ENCODE measurements around the gene SLC35F2. TPM values are rescaled to one million over a fixed set of nuclear protein-coding genes. Genes with fewer than 3 reads are reported as not detected.
A peak's percentile ranks its signal among the peaks of the same experiment; 100 is the strongest.

The SLC35F2 gene
- total and polyA plus RNA-seq, 2 of the 13 experiments (the other 11 are each of a cell fraction or from before 2014, with no cell fraction given), result 5.8 to 20.3 TPM

GRCh38 chr11:107858217-107859070 is at the start of gene SLC35F2 (continued):
- TF ChIP-seq KDM5B (CRISPR knock-in tag; IDR thresholded peaks at IDR 0.05; ENCODE audit: borderline replicate concordance), result peak; percentile 87; the same call in 1 of the 2 replicates
- no peak for TF ChIP-seq ZNF280D (CRISPR knock-in tag; IDR thresholded peaks at IDR 0.05)
- peak; percentile 25; the same call in 1 of the 2 replicates for TF ChIP-seq ZNF605 (CRISPR knock-in tag; IDR thresholded peaks at IDR 0.05)
- no peak for TF ChIP-seq ZZZ3 (CRISPR knock-in tag; IDR thresholded peaks at IDR 0.05; ENCODE audit: borderline replicate concordance)
- peak; percentile 39 for TF ChIP-seq ZNF124 (CRISPR knock-in tag; IDR thresholded peaks at IDR 0.05)
- TF ChIP-seq ZNF83 (CRISPR knock-in tag; IDR thresholded peaks at IDR 0.05; ENCODE audit: borderline replicate concordance), result no peak
- TF ChIP-seq ARNTL (CRISPR knock-in tag; IDR thresholded peaks at IDR 0.05), result peak; percentile 75
- peak; percentile 81 for TF ChIP-seq HNRNPL (IDR thresholded peaks at IDR 0.05; ENCODE audit: low read depth, low read length)
- TF ChIP-seq ZNF335 (CRISPR knock-in tag; IDR thresholded peaks at IDR 0.05), result peak; percentile 43; the same call in 1 of the 2 replicates
- TF ChIP-seq TARDBP (CRISPR knock-in tag; IDR thresholded peaks at IDR 0.05), result peak; percentile 55; the same call in 1 of the 2 replicates
- peak; percentile 62; the same call in 1 of the 2 replicates for TF ChIP-seq GLI4 (CRISPR knock-in tag; IDR thresholded peaks at IDR 0.05; ENCODE audit: borderline replicate concordance)
- TF ChIP-seq ZNF761 (CRISPR knock-in tag; conservative IDR thresholded peaks at IDR 0.05), result no peak
- 0 out of 2 replicates have a peak, but pooled peaks have one; percentile 21 for TF ChIP-seq FOXP4 (CRISPR knock-in tag; IDR thresholded peaks at IDR 0.05)
- peak; percentile 43; the same call in 1 of the 2 replicates for TF ChIP-seq KAT7 (CRISPR knock-in tag; IDR thresholded peaks at IDR 0.05; ENCODE audit: borderline replicate concordance)
- TF ChIP-seq ZNF687 (CRISPR knock-in tag; IDR thresholded peaks at IDR 0.05), result peak; percentile 97
- TF ChIP-seq ZNF589 (CRISPR knock-in tag; conservative IDR thresholded peaks at IDR 0.05), result peak; percentile 81; the same call in 1 of the 2 replicates
- 0 out of 2 replicates have a peak, but pooled peaks have one; percentile 44 for TF ChIP-seq ZMYM3 (CRISPR knock-in tag; IDR thresholded peaks at IDR 0.05)

All from HepG2 (cell line).